GM21576 (cell line): ENCODE results near the gene TKTL1.

ENCODE experiments used
- ATAC-seq: cut with Tn5 transposase; IDR thresholded peaks from one replicate; pipeline ENCODE4 v1.9.1; 2021; ENCODE audit warnings: mild to moderate bottlenecking, moderate library complexity; ENCODE audit not compliant: unreplicated experiment

Gene TKTL1

DNA sequence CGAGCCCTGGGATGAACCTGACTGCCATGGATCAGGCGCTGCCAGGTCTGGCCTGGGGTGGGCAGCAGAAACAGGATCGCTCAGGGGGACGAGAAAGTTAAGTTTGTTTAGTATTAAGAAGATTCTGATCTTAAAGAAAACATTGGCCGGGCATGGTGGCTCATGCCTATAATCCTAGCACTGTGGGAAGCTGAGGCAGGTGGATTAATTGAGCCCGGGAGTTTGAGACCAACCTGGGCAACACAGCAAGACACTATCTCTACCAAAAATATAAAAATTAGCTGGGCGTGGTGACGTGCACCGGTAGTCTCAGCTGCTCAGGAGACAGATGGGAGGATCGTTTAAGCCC is 79.5 kb downstream of the TKTL1 start:
- ATAC-seq: no peak

DNA sequence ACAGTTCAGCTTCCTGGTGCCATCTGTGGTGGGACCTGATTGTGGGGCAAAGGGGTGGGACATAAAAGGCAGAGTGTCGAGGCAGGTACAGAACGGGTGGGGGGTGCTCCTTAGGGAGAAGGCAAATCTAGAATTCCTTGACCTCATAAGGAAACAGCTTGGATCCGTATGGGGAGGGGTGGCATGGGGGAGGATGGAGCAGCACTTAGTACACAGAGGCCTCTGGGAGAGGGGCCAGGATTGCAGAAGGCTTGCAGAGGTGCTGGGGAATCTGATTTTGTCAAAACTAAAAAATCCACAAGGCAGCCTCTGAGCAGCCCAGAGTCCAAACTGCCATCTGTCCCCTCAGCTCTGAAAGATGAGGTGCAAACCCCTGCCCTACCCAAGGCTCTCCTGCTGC is 81.2 kb downstream of the TKTL1 start:
- no peak for ATAC-seq

DNA sequence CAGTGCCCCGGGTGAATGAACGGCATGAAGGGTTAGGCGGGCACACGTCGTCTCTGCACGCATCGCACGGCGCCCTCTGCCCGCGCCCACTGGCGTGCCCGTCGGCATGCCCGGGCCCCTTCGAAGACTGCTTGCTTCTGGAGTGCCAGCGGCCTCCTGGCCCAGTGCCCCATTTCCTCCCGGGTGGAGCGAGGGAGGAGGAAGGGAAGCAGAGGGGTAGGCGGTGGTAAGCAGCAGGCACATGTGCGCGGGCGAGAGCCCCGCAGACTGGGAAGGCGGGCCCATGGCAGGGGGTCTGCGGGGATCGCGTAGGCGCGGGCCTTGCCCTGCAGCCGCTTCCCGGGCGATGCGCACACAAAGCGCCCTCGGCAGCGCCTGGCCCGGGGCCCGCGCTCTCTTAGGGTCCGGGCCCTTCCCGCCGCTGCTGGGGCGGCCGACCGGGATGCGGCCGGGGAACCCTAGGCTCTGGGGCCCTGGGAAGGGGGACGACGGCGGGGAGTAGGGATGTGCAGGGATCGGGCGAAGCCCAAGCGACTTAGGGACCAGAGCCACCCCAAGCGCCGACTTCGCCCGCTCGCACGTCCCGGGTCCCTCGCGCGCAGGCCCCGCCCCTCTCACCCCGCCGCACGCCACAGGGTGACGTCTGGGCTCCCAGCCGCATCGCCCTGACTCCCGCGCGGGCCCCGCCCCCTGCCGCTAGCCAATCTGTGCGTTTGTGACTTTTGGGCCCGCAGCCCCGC is 82.6 kb downstream of the TKTL1 start:
- ATAC-seq: peak; percentile 3

DNA sequence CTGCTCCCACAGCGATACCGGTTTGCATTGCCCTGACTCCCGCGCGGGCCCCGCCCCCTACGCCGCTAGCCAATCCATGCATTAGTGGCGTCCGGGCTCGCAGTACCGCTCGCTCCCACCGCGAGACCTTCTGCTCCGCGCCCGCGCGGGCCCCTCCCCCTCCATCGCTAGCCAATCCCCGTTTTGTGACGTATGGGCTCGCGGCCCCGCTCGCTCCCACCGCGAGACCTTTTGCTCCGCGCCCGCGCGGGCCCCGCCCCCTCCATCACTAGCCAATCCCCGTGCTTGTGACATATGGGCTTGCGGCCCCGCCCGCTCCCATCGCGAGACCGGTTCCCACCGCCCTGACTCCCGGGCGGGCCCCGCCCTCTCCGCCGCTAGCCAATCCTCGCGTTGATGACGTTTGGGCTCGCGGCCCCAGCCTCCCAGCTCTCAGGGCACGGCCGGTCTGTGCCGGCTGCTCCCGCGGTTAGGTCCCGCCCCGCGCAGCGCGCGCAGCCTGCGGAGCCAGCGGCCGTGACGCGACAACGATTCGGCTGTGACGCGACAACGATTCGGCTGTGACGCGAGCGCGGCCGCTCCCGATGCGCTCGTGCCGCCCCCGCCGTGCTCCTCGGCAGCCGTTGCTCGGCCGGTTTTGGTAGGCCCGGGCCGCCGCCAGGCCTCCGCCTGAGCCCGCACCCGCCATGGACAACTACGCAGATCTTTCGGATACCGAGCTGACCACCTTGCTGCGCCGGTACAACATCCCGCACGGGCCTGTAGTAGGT is 83.4 kb downstream of the TKTL1 start, which contains the start of gene EMD:
Gene EMD (plus strand): TSS at position 497 of the 770 bp plus-strand sequence. CDS start 190 bp downstream, at position 687.
- peak; percentile 80 for ATAC-seq

DNA sequence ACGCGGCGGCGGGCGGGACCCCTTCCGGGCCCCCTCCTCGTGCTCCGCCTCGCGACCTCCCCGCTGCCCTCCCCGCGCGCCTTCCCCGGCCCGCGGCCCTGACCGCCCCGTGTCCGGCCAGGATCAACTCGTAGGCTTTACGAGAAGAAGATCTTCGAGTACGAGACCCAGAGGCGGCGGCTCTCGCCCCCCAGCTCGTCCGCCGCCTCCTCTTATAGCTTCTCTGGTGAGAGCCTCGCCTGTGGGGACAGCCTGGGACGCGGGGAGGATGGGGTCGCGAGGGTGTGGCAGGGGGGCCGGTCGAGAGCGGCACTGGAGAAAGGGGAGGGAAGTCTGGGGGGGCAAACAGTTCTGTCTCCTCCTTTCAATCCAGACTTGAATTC is 84.0 kb downstream of the TKTL1 start:
- ATAC-seq: no peak
